HG03442 (cell line): Measurements from ENCODE around the gene FGF3.

Experiments
- ATAC-seq: cut with Tn5 transposase; IDR thresholded peaks from one replicate; pipeline ENCODE4 v1.9.1; 2021; ENCODE audit warnings: mild to moderate bottlenecking, moderate library complexity; ENCODE audit not compliant: unreplicated experiment

Gene FGF3

DNA sequence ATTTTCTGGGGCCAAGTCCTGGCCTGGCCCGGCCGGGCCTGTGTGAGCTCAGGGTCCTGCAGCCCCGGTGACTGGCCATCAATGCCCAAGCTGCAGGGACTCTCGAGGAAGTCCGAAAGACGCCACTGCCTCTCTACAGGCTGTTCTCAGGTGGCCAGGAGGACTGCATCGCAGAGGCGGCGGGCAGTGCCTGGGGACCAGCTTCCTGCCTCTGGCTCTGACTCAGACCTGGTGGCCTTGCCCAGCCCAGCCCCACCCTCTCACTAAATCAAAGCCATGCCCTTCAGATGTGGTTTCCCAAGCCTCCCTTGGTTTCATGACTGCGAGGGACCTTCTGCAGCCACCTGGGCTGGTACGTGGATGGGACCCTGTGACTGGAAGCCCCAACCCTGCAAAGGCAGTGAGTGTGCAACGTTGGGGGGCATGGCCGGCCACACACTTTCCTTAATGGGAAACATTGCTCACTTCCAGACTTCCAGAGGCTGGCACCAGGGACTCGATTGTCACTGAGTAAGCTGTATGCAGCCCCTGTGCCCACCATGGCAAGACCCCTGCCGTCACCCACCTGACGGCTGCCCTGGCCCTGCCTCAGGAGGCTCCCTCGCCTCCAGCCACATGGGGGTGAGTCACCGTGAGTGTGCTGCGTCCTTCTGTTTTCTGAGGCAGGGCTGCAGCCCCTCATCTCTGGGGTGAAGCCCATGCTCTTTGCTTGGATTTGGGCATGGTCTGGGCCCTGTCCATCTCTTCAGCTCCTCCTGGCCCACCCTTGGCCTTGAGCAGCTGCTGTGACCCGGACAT, 6.0 kb upstream of the FGF3 start:
- ATAC-seq: no peak

DNA sequence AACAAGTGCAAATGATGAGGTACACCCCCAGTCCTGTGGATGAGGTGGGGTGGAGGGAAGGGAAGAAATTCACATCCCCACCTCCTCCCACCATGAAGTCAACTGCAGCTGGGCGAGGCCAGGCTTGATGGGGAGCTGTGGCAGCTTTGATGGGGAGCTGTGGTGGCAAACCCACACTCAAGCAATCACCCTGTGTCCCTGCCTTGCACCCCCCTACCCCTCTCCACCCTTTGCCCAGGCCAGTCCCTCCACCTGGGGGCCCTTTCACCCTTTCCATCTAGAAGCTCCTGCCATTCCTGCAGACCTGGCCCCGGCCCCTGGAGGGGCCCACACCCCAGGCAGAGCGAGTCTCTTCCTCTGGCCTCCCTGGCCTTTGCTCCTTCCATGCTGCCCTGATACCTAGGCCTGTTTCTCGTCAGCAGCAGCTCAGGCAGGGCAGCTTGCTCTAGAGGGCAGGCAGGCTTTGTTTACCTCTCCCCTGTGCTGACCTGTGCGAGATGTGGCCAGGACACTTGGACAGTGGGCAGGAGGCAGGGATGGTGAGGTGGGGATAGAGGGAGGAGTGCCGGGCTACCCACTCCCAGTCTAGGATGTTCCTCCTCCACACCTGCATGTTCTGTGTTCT, 4.5 kb upstream of the FGF3 start:
- no peak for ATAC-seq

DNA sequence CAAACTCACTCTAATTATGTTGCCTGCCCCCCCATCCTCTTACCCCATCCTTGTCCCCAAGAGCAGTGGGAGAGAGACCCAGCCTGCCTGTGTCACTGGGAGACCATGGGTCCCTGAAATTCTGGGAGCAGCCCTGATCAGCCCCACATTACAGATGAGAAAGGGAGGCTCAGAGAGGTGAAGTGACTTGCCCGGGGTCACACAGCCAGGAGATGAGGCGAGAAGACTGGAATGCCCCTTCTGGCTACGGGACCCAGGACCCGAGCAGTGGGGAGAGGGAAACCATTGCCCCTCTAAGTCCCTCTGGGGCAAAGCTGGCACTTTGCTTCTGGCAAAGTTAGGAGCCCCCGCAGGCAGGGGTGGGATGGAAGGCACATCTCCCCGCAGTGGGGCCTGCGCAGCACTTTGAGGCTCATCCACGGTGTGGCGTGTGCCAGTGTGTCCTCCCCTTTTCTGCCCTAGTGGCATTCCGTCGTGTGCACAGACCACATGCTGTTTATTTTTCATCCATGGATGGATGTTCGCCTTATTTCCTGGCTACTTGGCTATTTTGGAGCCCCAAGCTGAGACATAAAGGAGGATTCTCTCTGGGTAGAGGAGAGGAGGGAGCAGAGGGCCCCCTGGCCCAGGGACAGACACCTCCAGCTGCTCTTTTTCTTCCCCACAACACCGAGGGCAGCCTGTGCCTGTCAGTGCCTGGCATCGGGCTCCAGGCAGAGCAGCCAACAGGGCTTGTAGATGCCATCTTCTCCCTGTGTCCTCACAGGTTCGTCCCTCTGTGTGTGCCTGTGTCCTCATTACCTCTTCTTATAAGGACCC, 3.7 kb upstream of the FGF3 start:
- no peak for ATAC-seq

DNA sequence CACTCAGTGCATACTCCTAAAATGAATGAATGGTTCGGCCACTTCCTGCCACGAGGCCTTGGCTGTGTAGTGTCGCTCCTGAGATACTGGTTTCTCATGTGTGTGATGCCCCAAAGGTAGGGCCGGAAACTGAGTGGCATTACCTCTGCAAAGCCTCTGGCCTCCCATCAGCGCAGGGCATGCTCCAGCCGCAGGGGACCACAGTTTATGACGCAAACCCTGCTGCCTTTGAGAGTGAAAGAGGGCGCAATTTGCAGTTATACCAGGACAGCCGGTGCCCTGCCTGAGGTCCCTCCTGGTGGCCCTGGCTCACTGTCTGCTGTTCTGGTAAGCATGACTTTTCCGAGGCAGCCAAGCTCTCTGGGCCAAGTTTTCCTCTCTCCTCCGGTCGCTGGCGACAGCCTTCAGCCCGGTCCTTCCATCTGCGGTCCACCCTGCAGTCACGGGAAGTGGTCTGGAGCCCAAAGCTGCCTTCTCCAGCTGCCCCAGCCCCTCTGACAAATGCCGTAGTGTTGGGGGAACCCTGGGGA, 2.4 kb upstream of the FGF3 start:
- ATAC-seq: no peak

DNA sequence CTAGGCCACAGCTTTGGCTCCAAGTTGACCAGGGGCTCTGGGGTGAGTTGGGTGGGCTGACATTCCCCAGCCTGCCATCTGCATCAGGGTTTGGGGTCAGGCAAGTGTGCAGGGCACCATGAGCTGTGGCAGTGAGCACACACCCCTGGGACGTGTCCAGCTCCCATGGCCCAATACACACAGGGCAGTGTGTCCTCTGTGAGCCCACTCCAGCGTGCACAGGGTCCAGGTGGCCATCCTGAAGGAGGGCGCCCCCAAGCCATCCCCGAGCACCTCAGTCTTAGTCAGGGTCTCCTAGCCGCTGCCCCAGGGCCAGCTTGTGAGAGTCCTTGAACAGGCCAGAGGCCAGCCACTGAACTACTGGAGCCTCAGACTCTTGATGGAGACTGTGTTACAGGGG, 1.2 kb upstream of the FGF3 start:
- ATAC-seq: no peak

DNA sequence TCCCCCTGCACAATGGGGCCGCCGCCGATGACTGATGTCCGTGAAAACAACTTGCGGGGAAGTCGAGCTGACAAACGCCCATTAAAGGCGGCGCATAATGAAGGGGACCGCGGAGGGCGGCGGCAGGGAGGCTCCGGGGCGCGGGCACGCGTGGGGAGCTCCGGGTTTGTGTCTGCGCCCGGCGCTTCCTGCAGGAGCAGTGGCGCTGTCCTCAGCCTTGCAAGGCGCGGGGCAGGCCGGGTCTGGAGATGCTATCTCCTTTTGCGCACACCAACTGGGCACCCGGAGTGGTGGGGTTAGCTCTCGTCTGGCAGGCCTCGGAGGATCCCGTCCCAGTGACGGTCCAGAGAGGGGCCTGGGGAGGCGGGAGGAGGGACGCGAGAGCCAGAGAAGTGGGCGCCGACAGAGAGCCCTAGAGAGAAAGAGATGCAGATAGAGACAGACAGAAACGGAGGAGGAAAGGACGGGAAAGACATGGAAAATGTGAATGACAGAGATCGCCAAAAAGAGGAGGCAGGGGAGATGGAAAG, 390 bp upstream of the FGF3 start:
- ATAC-seq: no peak

DNA sequence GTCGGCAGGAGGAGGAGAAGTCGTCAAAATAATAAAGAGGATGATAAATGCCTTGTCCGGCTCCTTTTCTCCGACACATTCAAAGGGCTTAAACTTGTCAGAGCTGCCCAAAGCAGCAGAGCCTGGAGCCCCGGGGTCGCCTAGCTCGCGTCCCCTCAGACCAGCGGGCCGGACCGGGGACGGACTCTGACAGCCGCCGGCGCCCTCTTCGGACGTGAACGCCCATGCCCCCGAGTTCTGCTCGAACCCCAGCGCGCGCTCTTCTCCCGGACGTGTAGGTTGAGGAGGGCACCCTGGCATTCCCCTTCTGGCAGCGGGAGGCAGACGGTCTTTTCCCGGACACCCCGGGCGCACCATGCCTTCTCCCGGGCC, 999 bp downstream of the FGF3 start:
- no peak for ATAC-seq

DNA sequence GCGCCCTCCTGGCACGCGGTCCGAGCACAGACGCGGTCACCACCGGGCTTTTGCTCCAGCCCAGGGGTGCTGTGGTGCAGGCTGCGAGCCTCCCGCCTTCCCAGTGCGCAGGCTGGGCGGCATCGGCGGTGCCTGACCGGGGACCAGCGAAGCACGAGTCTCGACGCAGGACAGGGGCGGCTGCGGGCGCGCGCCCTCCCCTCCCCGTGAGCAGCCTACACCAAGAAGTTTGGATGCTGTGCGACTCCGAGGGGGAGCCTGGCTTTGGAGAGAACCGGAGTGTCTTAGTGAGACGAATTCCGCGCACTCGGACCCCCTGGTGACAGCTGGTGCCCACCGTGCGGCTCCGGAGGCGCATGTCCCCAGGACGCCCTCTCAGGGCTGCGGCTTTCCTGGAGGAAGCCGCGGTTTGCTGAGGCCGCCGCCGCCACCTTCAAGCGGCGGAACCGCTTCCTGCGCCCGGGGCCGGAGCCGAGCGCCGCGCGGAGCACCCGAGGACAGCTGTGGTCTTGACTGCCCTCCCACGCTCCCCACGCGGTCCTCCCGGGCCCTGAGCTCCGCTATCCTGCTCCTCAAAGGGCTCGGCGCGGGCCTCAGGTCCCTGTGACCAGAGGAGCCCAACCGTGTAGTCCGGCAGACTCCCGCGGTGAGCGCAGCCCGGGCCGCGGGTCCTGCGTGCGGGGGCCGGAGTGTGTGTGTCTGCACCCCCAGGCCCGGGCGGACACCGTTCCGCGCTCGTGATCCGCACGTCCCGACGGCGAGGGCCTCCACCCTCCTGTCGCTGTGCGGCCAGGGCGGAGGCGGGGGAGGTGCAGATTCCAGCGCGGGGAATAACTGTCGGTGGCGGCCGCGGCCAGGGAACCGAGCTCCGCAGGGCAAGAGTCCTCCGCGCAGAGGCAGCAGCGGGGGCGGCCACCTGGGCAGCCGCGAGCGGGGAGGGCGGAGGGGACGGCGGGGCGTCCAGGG, 1.7 kb downstream of the FGF3 start:
- ATAC-seq: no peak

DNA sequence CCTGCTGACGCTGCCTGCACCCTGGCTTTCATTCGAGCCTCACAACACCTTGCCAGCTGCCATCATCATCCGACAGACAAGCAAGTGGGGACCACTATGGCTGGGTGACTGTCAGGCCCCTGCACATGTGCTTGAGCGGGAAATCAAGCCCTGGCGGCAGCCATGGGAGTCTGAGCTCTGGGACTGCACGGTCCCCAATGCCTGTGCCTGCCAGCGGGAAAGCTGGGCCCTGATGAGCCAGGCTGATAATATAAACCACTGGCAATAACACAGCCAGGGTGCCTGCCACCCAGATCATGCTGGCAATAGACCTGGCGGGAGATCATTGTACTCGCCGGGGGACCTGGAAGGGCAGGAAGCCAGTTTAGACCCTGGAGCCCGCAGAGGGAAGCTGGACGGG, 2.5 kb downstream of the FGF3 start:
- no peak for ATAC-seq

DNA sequence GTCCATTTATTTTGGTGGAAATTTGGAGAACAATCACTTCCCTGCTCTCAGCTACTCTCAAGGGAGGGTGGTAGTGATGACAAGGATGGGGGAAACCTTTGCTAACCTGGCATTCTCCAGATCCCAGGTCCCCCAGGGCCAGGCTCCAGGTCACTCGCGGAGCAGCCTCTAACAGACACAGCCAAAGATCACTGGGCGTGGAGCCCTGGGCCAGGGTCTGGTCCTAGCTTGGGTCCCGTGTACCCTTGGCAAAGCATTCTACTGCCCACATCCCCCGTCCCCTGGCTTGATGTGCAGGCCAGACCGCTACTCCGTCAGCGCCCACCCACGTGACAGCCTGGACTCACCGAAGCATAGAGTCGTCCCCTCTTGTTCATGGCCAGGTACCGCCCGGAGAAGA, 3.2 kb downstream of the FGF3 start:
- ATAC-seq: no peak

DNA sequence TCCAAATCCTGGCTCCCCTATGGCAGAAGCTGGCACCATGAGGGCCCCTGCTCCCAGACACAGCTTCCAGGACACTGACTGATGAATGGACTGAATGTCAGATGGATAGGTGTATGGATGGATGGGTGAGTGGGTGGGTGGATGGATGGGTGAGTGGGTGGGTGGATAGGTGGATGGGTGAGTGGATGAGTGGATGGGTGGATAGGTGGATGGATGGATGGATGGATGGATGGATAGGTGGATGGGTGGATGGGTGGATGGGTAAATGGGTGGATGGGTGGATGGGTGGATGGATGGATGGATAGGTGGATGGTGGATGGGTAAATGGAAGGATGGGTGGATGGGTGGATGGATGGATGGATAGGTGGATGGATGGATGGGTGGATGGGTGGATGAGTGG, 4.3 kb downstream of the FGF3 start:
- ATAC-seq: no peak

DNA sequence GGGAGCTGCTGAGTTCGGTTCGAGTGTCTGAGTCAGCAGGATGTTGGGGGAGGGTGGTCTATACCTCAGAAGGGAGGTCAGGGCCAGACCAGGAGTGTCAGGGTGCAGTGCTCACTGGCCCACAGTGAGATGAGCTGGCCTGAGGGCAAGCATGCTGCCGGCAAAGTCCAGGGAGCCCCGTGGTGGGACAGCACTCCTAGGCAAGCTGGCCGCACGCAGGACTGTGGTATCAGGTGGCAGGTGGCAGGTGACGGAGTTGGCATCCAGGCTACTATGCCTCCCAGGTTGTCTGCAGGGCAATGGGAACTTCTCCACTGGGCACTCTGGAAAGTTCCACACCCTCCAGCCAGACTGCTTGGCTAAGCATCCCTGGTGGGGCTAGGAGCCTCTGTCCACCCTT, 4.8 kb downstream of the FGF3 start:
- ATAC-seq: no peak

DNA sequence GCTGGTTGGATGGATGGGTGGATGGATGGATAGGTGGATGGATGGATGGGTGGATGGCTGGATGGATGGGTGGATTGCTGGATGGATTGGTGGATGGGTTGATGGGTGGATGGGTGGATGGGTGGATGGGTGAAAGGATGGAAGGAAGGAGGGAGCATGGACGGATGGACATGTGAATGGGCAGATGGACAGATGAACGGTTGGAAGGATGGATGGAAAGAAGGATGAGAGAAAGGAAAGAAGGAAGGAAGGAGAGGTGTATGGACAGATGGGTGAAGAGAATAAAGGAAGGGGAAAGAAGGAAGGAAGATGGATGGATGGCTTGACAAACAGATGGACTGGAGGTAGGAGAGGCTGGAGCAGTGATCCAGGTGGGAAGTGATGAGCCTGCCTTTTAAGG, 5.4 kb downstream of the FGF3 start:
- ATAC-seq: no peak

DNA sequence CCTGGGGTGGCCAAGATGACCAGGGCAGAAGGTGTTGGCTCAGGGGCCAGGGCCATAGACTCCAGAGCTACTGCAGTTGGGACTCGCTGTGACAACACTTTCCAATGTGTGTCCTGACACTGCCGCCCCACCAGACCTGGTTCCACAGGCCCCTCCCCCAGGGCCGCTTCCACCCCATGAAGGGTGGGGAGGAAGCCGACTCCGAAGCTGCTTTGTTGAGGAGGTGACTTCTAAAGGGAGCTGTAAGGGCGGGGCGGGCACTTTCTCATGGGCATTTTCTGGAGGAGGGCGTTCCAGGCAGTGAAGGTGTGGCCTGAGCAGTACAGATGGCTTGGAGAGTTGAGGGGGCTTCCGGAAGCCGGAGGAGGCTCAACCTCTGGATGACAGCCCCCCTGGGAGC, 6.3 kb downstream of the FGF3 start:
- no peak for ATAC-seq

DNA sequence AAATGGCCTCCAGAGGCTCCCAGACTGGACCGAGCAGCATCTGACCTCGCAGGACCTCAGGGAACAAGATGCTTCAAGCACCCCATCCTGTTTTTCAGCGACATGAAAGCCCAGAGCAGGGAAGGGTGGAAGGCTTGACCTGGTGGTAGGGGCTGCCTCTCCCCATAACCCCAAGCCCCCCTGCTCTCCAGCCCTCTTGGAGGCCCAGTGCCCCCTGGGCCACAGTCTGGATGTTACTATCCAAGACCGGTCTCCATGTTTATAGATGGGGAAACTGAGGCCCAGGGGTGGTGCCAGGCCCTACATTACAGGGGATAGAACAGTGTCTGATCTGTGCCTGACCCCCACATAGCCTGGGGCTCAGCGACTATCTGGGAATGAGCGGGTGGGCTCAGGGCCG, 7.0 kb downstream of the FGF3 start:
- no peak for ATAC-seq

DNA sequence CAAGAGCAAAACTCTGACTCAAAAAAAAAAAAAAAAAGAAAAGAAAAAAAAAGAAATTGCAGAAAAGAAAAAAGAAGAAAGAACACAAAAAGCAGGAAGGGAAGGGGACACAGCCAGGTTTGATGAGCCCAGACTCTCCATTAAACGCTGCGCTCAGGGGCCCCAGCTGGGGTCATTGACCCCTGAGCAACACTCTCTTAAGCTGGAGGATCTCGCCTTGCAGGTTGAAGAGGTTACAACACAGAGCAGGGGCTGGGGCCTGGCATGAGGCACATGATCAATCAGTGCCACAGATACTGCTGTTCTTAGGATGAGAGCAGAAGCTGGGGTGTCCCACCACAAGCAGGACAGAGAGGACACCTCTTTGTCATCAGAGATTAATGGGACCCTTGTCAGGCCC, 7.8 kb downstream of the FGF3 start:
- no peak for ATAC-seq

DNA sequence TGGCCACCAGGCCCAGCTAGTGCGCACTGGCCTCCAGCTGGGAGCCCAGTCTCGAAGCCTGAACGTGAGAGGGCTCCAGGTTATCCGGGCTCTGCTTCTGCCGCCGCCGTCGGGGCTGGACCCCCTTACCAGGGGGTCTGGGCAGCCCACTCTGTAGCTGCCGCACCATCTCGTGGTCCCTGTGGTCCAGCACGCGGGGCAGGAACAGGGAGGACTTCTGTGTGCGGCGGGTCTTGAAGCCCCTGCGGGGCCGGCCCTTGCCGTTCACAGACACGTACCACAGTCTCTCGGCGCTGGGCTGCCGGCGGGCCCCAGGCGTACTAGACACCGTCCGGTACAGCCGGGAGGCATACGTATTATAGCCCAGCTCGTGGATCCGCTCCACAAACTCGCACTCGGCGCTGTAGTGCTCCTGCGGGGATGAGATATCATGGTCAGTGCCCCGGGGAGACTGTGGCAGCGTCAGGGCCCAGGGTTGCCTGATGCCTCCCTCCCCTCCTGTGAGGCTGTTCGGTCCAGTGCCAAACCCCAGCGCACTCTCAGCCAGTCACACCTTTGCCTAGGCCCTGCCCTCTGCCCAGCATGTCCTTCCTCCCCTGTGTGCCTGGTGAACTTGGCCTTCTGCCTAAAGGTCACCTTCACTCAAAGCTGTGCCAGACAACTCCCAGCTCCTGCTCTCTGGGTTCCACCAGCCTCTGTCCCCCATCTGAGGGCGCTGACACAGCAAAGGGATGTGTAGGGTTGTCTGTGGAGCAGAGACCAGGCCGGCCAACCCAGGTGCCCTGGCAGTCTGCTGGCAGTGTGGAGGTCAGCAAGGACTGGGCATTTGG, 8.7 kb downstream of the FGF3 start:
- ATAC-seq: no peak

DNA sequence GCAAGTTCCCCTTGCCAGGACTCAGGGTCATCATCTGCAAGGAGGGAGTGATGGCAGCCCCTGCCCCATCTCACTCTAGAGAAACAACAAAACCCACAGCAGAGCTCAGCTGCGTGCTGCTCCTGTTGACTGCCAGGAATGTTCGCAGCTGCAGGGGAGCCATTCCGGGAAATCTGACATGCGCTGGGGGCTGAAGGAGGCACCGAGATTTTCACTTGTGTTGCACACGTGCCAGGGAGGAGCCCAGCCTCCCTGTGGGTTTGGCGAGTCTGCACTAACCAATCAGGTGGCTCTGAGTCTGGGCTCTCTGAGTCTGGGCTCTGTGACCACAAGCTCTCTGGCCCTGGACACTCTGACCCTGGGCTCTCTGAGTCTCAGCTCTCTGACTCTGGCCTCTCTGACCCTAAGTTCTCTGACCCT, 10.5 kb downstream of the FGF3 start:
- ATAC-seq: no peak

DNA sequence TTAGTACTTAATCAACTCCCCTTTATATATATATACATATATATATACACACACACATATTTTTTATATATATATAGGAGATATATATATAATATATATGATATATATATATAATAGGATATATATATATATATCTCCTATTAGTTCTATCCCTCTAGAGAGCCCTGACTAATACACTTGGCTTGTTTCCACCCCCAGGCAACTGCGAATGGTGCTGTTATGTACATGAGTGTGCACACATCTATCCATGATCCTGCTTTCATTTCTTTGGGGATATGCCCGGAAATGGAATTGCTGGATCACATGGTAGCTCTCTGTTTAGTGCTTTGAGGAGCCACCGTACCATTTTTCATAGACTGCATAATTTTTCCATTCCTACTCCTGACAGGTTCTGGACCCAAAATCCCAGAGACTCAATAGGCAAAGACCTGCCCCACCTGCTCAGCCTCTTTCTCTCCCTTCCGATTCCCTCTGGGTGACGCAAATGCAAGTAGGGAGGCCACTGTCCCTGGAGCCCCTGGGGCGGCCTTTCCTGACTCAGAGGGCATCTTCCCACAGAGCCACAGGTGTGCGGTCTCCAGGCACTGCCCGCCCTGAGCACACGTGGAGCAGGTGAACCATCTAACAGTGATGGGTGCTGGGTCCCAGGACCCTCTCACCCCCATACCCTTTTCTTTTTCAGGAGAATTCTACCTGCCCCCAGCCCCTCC, 12.0 kb downstream of the FGF3 start:
- ATAC-seq: no peak
